A673 (cell line): Measurements from ENCODE around the gene XKR7. TPM values are rescaled to one million over a fixed set of nuclear protein-coding genes. Genes with fewer than 3 reads are reported as not detected.

Source experiments
- BruUV-seq: library from RNA; stranded (reverse); fragments of 400-500 nt; replicated peaks from 2 replicates; lab custom pipeline; 2021; lab: Mats Ljungman, UMichigan
- CTCF ChIA-PET: fragments of 300-600 bp; sonication (Branson Sonifier 250); formaldehyde crosslinking; loops from one replicate; lab custom pipeline; 2022; ENCODE audit warnings: antibody characterized with exemption; lab: Charles Lee
- POLR2A ChIA-PET: fragments of 300-600 bp; sonication (Branson Sonifier 250); formaldehyde crosslinking; loops from one replicate; lab custom pipeline; 2022; ENCODE audit warnings: antibody characterized with exemption; ENCODE audit not compliant: low non-redundant PET; lab: Charles Lee
- DNase-seq: peaks from one replicate; pipeline ENCODE4 v3.0.0-alpha.2; 2015; ENCODE audit warnings: low spot score
- H3K27ac ChIP-seq: fragments of 200-600 bp; sonication (generic); 2 replicates; pipeline ENCODE4 v1.5.1; 2016; ENCODE audit warnings: mixed run types, low read depth, mild to moderate bottlenecking, mixed read lengths, antibody characterized with exemption, low read length; ENCODE audit not compliant: poor library complexity, severe bottlenecking
- H3K27me3 ChIP-seq: fragments of 200-600 bp; sonication (generic); replicated peaks from 2 replicates; pipeline ENCODE4 v1.6.1; 2017; ENCODE audit warnings: mixed run types, low read depth, mild to moderate bottlenecking, mixed read lengths, antibody characterized with exemption, low read length; ENCODE audit not compliant: insufficient read depth, poor library complexity
- H3K36me3 ChIP-seq: fragments of 200-600 bp; sonication (generic); 2 replicates; pipeline ENCODE4 v1.6.1; 2016; ENCODE audit warnings: mixed run types, mild to moderate bottlenecking, mixed read lengths, antibody characterized with exemption, low read length; ENCODE audit not compliant: insufficient read depth, poor library complexity, severe bottlenecking
- H3K4me1 ChIP-seq: fragments of 200-600 bp; sonication (generic); 2 replicates; pipeline ENCODE4 v1.6.1; 2017; ENCODE audit warnings: mixed run types, mild to moderate bottlenecking, mixed read lengths, antibody characterized with exemption, low read length; ENCODE audit not compliant: insufficient read depth, poor library complexity, severe bottlenecking
- H3K4me3 ChIP-seq: fragments of 200-600 bp; sonication (generic); 2 replicates; pipeline ENCODE4 v1.5.1; 2016; ENCODE audit warnings: low read depth, mixed run types, mild to moderate bottlenecking, mixed read lengths, low read length; ENCODE audit not compliant: poor library complexity, severe bottlenecking
- H3K9me3 ChIP-seq: fragments of 200-600 bp; sonication (generic); 2 replicates; pipeline ENCODE4 v1.6.1; 2016; ENCODE audit warnings: mixed run types, low read depth, mild to moderate bottlenecking, mixed read lengths, antibody characterized with exemption, low read length; ENCODE audit not compliant: poor library complexity, severe bottlenecking
- CTCF ChIP-seq: fragments of 300-800, 200-600 bp; sonication (generic); conservative IDR thresholded peaks from 2 replicates; pipeline ENCODE4 v1.5.1; 2017; ENCODE audit warnings: low read depth, mild to moderate bottlenecking, antibody characterized with exemption, low read length, moderate library complexity, mixed read lengths
- EZH2 ChIP-seq: fragments of 200-600 bp; sonication (generic); IDR thresholded peaks from 2 replicates; pipeline ENCODE4 v1.6.1; 2017; ENCODE audit warnings: borderline replicate concordance, low read depth, mild to moderate bottlenecking, mixed read lengths, antibody characterized with exemption, low read length; ENCODE audit not compliant: poor library complexity, severe bottlenecking
- intact Hi-C: fragments of 100-400 bp; cut with micrococcal nuclease; formaldehyde crosslinking; loops from one replicate; pipeline ENCODE4 v1.10.0; 2022; ENCODE audit not compliant: unreplicated experiment
- total RNA-seq: library from RNA; stranded (reverse); gene quantifications from 2 replicates; pipeline ENCODE4 v1.2.3, GENCODE V29; 2021

XKR7 gene
- total RNA-seq, 1 experiment from 2014 or later = not detected

- intact Hi-C loops = no loop called here
- H3K4me1 ChIP-seq = no peaks in the 10 kb centered on the region
- H3K27me3 ChIP-seq = peaks cover 56% of the 10 kb centered on the region
- no TSS peak for BruUV-seq
- no peaks in the 10 kb centered on the region for H3K9me3 ChIP-seq
- POLR2A ChIA-PET = no interaction called here
- DNase-seq = no peak
- H3K27ac ChIP-seq = no peak overlapping the region
- CTCF ChIA-PET = no interaction called here
- no peaks in the 10 kb centered on the region for H3K36me3 ChIP-seq
- TF ChIP-seq EZH2 (no peak), CTCF (no peak)
- H3K4me3 ChIP-seq = no peak overlapping the region
Measured at GRCh38 chr20:31956556-31957526, 11.1 kb upstream of the XKR7 start.

GRCh38 chr20:31962761-31963160 is 5.2 kb upstream of the XKR7 start:
- TF ChIP-seq CTCF = no peak
- TF ChIP-seq EZH2 = no peak
- no peak for DNase-seq
- H3K27ac ChIP-seq = no peak overlapping the region
- CTCF ChIA-PET = no interaction called here
- POLR2A ChIA-PET = no interaction called here
- no peak overlapping the region for H3K4me3 ChIP-seq
- H3K9me3 ChIP-seq = no peaks in the 10 kb centered on the region
- BruUV-seq = no TSS peak
- H3K27me3 ChIP-seq = peaks cover 86% of the 10 kb centered on the region
- H3K36me3 ChIP-seq = no peaks in the 10 kb centered on the region
- intact Hi-C loops = loop anchor here (5.0 kb wide), 1 partner anchor 55 kb away; no protein-coding TSS in a partner anchor
- no peaks in the 10 kb centered on the region for H3K4me1 ChIP-seq

GRCh38 chr20:31963889-31964288 is 4.1 kb upstream of the XKR7 start:
- POLR2A ChIA-PET = no interaction called here
- no peak overlapping the region for H3K27ac ChIP-seq

More at GRCh38 chr20:31963889-31964288, 4.1 kb upstream of the XKR7 start:
- TF ChIP-seq EZH2 (no peak), CTCF (no peak)
- H3K36me3 ChIP-seq = no peaks in the 10 kb centered on the region
- intact Hi-C loops = loop anchor here (5.0 kb wide), 1 partner anchor 53 kb away; no protein-coding TSS in a partner anchor
- BruUV-seq = no TSS peak
- no peak overlapping the region for H3K4me3 ChIP-seq
- H3K27me3 ChIP-seq = peaks cover 79% of the 10 kb centered on the region
- no peaks in the 10 kb centered on the region for H3K9me3 ChIP-seq
- CTCF ChIA-PET = interaction anchor here (1.0 kb wide), 1 partner anchor 12 kb away, joined by 4 read pairs; the partner anchor contains the start of gene PDRG1
- DNase-seq = no peak
- no peaks in the 10 kb centered on the region for H3K4me1 ChIP-seq
